Lower leg skin (tissue), 4 donors: ENCODE data around the gene CCDC28B. TPM values are rescaled to one million over a fixed set of nuclear protein-coding genes. Genes with fewer than 3 reads are reported as not detected.
A peak's percentile ranks its signal among the peaks of the same experiment; 100 is the strongest.

ENCODE experiments used
- DNase-seq, 2 donors: peaks; one replicate each; pipeline ENCODE4 v3.0.0-alpha.2; 2019; ENCODE audit warnings: low spot score in 2 of 2
- H3K4me3 ChIP-seq: fragments of 200-600 bp; sonication (generic); 2 replicates; pipeline ENCODE4 v1.5.1; 2017; ENCODE audit warnings: mild to moderate bottlenecking, low read depth; ENCODE audit not compliant: poor library complexity, severe bottlenecking
- CTCF ChIP-seq, 3 donors: fragments of 450-650 bp; IDR thresholded peaks; one replicate each; pipeline ENCODE4 v1.5.1; 2016; ENCODE audit warnings: antibody characterized with exemption in 3 of 3, mild to moderate bottlenecking in 3 of 3, moderate library complexity in 2 of 3
- POLR2A ChIP-seq, 2 donors: fragments of 450-650 bp; IDR thresholded peaks; one replicate each; pipeline ENCODE4 v1.6.1; 2016 to 2017; ENCODE audit warnings: antibody characterized with exemption in 2 of 2, mild to moderate bottlenecking in 1 of 2, moderate library complexity in 1 of 2
- WGBS, 2 donors: methylation state at CpG; one replicate each; pipeline ENCODE4 v1.1.5; 2018; 5-methylcytosine and 5-hydroxymethylcytosine counted together
- intact Hi-C: fragments of 100-400 bp; cut with DNase I; formaldehyde crosslinking; loops from one replicate; pipeline ENCODE4 v1.15.0; 2023; ENCODE audit warnings: low total_unique reads
- total RNA-seq, 4 donors: library from RNA; depleted of rRNA; stranded (reverse); fragments of >200 nt; gene quantifications; one replicate each; pipeline ENCODE4 v1.1.0, GENCODE V29; 2016

Gene CCDC28B
- total RNA-seq, 4 donors from 2014 or later, result 2.0 to 3.6 (median 3.3) TPM

GRCh38 chr1:32208891-32209328 lies 8.5 kb downstream of the CCDC28B start, which contains the start of gene DCDC2B:
Gene DCDC2B (plus strand): TSS chr1:32209089. CDS start chr1:32209094, 5 bp downstream.
- DNase-seq, result peak in 1 of 2 donors; percentile 33
- WGBS, 2 donors, result 64 to 75% methylated on average over 5 of the region's 5 CpGs
- TF ChIP-seq CTCF (IDR thresholded peaks at IDR 0.05), result no peak
- no peak for TF ChIP-seq POLR2A (IDR thresholded peaks at IDR 0.05)
- H3K4me3 ChIP-seq, result no peak within 1 kb of the TSS
- intact Hi-C loops, result no loop called here

- intact Hi-C loops, result no loop called here
- 61 to 70% methylated on average over 10 of the region's 10 CpGs for WGBS, 2 donors
- no peak for TF ChIP-seq POLR2A (IDR thresholded peaks at IDR 0.05)
- no peak for TF ChIP-seq CTCF (IDR thresholded peaks at IDR 0.05)
- no peak overlapping the region for H3K4me3 ChIP-seq
- no peak for DNase-seq
Observed at GRCh38 chr1:32215629-32216480, 15.5 kb downstream of the CCDC28B start.

- intact Hi-C loops, result no loop called here
- WGBS, 2 donors, result 91 to 94% methylated on average over 5 of the region's 5 CpGs
- TF ChIP-seq POLR2A (IDR thresholded peaks at IDR 0.05) (no peak), CTCF (IDR thresholded peaks at IDR 0.05) (no peak)
- no peak for DNase-seq
- H3K4me3 ChIP-seq, result no peak overlapping the region
Observed at GRCh38 chr1:32216566-32216965, 16.2 kb downstream of the CCDC28B start.

GRCh38 chr1:32219022-32219421 lies 18.6 kb downstream of the CCDC28B start:
- no peak overlapping the region for H3K4me3 ChIP-seq
- no peak for DNase-seq
- TF ChIP-seq CTCF (IDR thresholded peaks at IDR 0.05), result no peak
- TF ChIP-seq POLR2A (IDR thresholded peaks at IDR 0.05), result no peak
- WGBS, 2 donors, result 71 to 81% methylated on average over 7 of the region's 7 CpGs
- intact Hi-C loops, result no loop called here

GRCh38 chr1:32220746-32221580 lies 20.6 kb downstream of the CCDC28B start:
- TF ChIP-seq POLR2A (IDR thresholded peaks at IDR 0.05), result no peak
- no peak for TF ChIP-seq CTCF (IDR thresholded peaks at IDR 0.05)
- H3K4me3 ChIP-seq, result no peak overlapping the region
- 84 to 88% methylated on average over 4 of the region's 4 CpGs for whole genome bisulfite sequencing, 2 donors
- intact Hi-C loops, result no loop called here
- no peak for DNase-seq
